CD4-positive, alpha-beta T cell treated with Interferon alpha-2 for 1 hour (primary cell): ENCODE data around the gene PARD3B.

Experiments used
- DNase-seq, 2 donors: peaks; one replicate each; pipeline ENCODE4 v3.0.0-alpha.2; 2020 to 2022

PARD3B gene

DNA sequence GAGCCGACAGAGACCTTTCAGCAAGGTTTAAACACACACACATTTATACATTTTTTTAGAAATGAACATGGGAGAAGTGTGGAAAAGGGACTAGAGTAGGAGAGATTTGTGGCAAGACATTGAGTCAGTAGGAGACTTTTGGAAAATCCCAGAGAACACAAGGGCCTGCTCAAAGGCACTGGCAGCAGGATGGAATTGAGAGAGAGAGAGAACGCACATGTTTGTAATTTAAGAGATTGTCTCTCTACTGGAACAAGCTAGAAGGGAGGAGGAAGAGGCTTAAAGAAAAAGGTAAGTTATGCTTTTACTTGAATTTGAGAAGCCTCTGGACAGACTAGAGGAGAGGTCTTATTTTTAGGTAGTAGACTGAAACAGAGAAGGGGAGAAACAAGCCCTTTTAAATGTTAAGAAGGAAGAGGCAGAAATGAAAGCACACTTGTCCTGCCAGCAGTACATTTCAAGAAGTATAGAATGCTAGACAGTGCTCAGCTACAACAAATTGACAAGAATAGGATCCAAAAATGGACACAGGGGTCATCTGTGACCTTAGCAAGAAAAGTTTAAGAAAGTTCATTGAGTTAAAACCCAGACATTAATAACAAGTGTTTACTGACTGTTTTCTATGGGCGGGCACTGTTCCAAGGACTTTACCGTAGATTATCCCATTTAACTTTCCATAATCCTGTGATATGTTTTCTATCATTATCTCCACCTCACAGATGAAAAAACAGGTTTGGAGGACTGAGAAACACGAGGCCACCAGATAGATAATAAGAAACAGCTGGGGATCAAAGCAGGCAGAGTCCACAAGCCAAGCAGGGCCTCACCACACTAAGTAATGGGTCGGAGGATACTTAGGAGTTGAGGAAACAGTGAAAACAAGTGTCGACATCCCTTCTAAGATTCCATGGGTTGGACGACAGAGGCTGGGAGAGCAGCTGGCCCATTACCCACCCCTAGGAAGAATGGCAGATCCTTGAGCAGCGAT lies 830.5 kb downstream of the PARD3B start:
- DNase-seq = no peak

DNA sequence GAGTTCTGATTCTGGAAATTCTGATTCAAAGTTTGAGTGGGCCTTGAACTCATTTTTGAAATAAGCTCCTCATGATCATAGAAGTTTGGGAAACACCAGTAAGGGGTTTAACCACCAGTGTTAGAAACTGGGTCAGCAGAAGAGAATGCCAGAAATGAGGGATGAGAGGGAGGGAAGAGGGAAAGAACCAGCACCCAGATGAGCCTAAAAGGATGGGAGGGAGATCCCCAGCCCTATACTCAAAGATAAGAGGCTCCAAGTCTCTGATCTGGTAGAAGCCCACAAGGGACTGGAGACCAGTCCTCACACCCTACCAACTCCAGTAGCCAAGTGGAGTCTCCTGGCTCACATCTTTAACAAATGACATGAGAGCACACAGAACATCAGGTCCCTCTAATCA lies 832.0 kb downstream of the PARD3B start:
- no peak for DNase-seq

DNA sequence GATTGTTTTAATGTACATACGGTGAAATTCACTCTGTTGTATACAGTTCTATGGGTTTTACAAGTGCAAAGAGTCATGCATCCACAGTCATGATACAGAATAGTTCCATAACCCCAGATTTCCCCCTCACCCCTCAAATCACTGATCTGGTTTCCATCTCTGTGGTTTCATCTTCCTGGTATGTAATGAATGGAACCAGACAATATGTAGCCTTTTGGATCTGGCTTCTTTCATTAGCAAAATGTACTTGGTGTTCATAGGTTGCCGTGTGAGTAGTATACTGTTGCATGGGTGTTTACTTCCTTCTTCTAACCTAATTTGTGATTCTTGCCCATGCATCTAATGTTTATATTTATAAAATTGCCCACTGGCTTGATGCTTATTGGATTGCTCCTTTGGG lies 838.3 kb downstream of the PARD3B start:
- no peak for DNase-seq

DNA sequence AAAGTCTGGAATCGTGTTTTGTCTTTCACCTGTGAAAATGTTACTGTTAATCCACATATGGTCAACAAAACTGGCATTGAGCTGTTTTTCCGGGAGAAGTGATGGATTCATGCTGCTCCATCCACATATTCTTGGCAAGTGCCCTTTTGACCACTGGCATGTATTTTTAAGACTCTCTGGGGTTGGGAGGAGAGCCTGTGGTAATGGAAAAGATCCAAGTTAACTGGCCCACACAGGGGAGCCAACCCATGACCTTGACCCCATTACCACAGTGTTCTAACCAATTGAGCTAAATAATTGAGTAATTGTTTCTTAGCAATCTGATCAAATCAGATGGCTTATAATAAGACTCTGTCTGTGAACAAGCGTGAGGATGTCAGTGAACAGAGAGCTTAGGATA lies 840.8 kb downstream of the PARD3B start:
- no peak for DNase-seq

DNA sequence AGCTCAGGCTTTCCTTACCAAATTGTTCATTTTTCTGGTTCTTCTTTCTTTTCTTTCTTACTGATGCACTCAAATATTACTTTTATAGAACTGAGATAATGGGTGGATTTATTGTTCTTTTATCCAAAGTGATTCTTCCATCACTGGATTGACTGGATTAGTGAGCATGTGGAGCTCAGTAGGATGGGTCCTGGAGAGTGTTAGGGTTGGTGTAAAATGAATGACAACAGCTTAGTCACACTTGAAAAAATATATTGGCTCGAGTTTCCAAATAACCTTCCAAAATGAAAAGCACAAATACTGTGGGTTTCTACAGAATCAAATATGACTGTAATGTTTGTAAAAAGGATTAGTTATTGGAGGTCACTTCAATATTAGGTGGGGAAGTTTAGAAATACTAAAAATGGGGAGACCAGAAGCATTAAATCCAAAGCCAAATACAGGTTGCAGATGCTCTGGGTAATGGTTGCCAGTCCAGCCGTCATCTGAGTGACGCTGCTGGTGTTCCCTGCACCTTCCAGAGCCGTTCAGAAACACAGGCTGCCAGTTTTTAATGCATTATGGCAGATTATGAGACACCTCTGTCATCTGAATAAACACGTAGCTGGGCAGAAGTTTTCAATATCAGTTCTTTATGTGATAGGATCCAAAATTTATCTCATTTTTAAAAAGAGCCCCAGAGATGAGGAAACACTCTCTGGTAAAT lies 842.2 kb downstream of the PARD3B start:
- no peak for DNase-seq

DNA sequence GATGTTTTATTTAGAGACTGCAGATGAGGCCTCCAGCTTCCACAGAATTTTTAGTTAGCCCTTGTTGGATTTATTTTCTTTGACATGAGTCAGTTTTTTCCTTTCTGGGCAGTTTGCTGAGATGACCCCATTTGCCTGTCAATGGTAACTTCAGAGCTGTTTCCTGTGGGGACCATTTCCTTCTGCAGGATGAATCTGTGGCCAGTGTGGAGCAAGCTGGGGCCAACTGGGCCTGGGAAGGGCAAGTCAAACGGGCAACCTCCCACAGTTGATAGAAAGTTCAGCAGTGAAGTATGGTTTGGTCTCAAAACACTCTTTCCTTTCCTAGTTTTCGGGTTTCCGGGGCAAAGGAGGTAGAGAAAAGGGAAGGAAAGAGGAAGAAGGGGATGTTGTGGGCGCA lies 845.6 kb downstream of the PARD3B start:
- DNase-seq = no peak

DNA sequence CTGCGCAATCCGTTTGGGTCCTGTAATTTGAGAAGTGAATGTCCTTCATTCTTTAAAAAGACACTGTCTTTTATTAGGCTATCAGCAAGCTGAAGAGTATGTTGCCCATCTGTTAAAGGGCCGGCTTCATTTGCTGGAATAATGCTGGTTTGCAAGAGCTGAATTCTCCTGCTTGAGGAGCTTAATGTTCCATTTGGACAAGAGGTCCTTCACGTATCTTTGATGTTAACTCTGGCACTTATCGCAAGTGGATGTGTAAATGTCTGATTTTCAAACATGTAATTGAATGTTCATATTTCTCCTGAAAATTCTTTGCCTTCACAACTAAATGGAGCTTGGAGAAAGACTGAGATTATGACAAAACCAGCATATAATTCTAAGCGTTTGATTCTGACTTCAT lies 856.2 kb downstream of the PARD3B start:
- DNase-seq = no peak

DNA sequence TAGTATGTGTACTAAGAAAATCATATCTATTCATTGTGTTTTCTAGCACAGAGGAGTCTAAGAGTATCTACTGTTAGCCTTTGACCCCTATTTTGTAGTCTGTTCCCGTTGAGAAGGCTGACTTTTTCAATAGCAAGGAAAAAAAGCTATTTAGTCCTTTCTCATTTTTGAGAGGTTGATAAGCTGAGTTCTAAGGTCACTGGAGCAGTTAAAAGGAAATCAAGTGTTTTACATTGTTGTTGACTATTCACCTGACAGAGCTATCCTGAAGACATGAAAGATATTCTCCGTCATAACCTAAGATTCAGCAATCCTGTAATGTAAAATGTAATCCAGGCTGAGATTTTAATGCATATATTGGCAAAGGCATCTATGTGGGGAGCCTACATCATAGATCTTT lies 856.7 kb downstream of the PARD3B start:
- DNase-seq = no peak

DNA sequence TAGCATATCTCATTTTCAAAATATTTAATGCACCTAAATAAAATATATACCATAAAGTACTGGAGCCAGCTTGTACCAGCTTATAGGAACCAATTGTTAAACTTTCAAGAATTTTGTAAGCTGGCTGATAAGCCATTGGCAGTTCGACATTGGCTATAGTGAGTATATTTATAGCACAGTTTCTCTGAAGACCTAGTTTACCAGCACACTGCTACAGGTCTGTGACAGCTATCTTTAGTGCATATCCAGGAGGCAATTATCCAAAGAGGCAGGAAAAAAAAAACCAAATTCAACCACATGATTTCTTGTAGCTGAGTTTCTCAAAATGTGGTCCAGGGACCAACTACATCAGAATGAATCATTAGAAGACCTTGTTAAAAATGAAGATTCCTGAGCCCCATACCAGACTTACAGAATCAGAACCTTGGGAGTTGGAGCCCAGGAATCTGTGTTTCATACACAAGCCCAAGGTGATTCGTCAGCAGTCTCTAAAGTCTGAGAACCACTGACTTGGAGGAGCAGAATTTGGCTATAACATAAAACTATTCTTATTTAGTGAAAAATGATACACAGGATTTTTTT lies 858.1 kb downstream of the PARD3B start:
- DNase-seq = no peak

DNA sequence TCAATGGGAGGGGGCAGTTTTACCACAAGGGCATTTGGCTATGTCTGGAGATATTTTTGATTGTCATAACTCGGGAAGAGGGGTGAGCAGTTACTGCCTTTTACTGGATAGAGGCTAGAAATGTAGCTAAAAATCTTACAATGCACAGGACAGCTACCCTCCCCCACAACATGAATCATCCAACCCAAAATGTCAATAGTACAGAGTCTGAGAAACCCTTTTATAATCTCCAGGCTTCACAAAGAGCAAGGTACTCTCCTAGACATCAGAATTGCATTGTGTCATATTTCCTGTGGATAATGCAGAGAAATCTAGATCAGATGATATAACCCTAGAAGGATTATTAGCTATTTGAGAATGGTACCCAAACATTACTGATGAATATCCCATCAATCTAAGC lies 859.9 kb downstream of the PARD3B start:
- DNase-seq = no peak

DNA sequence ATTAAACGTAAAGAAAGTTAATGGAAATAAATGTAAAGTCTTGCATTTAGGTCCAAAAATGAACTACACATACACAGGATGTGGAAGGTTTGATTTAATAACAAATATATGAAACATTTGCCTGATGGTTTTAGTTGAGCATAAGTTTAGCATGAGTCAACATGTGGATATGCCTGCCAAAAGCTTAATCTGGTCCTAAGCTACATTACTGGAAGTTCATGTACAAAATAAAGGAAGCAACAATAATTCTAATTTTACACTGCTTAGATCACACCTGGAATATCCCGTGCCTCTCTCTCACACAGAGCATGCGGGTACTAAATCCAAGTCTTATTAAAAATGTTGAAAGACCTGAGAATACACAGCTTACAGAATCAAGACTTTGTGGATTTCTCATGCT lies 860.5 kb downstream of the PARD3B start:
- DNase-seq = no peak

DNA sequence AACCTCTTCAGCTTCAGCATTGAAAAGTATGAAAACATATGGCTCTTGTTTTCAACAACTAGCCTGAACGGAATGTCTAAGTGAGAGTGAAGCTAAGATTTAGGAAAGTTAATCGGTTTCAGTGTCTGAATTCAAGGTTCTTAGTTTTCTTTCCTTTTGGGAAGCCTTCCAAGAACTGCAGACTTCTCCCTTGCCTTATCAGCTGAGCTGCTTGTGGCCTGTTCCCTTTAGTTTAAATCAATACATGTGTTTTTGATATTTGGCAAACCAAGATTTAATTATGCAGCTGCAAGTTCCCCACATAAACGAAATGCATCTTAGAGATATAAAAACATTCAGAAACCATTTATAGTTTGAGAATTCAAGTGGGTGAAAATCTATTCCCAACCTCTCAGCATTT lies 862.7 kb downstream of the PARD3B start:
- DNase-seq = no peak

DNA sequence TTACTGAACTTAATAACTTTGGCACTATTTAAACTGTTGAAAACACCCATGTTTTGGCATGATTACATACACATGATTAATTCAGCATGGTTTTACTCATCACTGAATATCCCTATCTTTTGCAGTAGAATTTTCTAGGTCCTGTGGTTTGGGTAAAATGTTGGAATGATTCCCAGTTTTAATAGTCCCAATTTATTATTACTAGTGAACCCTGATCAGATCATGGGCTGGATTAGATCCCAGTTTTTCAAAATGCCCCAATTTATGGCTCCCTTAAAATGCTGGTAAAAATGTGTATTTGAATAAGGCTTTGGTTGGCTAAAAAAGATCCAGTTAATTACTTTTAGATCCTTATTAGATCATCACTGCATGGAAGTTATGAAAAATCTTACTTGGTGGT lies 863.4 kb downstream of the PARD3B start:
- no peak for DNase-seq

DNA sequence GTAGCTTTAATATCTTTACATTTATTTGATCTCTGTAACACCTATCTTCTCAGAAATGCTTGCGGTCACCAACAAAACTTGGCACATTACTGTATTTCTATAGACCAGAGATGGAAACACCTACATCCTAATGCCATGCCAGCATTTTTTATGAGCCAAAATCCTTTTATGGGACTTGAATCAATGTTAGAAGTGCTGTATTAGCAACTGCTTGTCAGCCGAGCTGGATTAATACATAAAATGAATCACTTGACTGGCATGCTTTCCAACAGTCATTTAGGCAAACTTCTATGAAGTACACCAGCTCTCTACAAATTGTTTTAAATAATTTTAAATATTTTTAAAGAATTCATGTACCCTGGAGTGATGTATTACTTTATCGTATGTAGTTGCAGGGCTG lies 864.1 kb downstream of the PARD3B start:
- DNase-seq = no peak

DNA sequence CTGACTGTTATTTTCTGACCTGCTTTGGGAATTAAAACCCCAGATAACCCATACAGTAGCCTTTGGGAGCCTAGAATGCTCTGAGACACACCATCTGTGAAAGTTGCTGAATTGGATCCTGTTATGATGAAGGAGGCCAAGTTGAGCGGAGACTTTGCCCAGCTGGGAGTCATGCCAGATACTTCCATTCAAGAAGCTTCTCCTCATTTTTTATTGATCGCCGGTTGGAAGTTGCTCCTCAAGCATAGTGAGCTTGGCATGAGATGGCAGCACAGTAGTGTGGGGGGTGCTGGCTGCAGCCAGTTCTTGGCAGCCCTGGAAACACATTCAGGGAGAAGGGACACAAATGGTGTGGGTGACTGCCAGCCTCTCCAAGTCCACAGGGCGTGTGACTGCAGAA lies 866.3 kb downstream of the PARD3B start:
- no peak for DNase-seq

DNA sequence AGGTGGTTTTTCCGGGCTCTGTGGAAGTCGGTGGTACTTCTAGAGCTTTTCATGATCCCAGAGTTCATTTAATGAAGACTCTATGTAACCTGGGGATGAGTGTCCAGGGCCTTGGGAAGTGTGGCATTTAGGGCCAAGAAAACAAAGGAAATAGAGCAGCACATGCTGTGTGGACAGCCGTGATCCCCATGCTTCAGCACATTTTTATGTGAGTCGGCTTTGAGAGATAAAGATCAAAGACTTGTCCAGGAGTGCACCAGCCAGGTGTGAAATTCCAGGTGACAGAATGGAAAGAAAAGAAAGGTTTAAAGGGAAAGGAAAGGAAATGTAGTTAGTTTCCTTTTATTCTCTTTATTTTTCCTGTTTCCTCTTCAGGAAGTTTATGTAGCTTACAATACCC lies 879.1 kb downstream of the PARD3B start:
- DNase-seq = no peak

DNA sequence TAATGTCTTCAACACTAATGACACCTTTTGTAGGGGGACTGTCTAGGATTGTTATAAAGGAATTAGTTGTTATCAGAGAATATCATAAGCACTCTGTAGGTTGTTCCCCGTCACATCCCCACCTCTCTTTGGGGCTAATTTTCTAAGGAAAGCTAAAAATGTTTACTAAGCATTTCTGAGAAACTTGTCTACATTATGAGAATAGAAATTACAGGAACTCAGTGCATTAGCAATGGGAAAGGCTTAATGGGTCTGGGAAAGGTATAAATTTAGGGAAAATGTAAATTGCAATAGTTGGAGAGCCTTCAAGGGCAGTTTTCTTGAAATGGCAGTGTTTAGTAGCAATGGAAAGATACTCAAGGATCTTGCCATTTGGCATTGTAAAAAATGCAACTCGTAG lies 879.8 kb downstream of the PARD3B start:
- no peak for DNase-seq

DNA sequence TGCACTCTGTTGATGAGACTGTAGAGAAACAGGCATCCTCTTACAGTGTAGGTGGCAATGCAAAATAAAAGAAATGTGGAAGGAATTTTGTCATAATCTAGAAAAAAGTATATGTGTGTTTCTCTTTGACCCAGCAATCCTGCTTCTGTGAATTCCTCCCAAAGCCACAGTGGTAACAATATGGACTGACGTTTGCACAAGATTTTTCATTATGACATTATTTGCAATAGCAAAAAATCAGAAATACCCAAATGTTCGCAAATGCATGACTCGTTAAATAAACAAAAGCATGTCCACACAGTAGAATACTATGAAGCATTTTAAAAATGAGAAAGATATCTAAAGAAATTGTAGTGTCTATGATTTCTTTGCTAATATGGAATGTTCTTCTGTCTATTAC lies 881.8 kb downstream of the PARD3B start:
- DNase-seq = no peak

DNA sequence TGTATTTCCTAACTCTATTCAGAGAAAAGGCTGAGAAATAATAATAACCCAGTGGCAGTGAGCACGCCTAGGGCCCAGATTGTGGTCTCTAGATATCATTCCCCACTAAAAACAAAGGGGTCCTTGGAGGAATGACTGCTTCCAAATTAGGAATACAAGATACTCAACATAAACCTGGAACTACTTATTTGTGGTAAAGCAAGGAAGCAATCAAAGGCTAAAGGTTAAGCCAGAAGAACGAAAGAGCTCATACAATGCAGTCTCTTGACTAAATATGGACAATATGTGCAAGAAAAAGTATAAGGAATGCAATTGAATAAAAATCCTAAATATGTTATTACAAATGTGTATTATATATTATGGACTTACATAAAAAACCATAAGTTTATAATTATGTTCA lies 883.5 kb downstream of the PARD3B start:
- DNase-seq = no peak

DNA sequence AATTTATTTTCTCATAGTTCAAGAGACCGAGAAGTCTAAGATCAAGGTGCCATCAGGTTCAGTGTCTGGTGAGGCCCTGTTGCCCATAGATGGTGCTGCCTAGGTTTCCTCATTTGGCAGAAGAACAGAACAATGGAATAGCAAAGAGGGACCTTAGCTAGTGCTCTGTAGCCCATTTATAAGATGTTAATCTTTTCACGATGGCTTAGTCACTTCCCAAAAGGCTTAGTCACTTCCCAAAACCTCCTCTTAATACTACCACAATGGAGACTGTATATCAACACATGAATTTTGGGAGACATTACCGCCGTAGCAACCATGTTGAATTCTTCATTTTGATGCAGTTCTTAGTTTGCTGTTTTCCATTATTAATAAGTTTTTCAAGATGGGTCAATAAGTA lies 890.7 kb downstream of the PARD3B start:
- no peak for DNase-seq

DNA sequence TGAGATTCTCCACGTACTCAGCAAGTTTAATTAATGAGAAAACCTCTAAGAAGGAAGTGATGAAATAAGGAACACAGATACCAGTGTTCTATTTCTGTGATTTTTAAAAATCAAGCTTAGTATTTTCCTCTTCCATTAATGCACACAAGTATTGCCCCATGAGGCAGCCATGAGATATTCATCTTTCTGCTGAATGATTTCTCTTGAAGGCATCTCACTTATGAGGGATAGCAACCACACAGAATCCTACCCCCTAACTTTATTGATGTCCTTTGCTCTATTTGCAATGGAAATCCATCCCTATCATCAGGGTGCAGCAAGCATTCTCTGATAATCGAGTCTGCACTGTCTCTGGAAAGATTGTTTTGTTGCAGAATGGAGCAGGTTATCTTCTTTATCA lies 893.0 kb downstream of the PARD3B start:
- no peak for DNase-seq

DNA sequence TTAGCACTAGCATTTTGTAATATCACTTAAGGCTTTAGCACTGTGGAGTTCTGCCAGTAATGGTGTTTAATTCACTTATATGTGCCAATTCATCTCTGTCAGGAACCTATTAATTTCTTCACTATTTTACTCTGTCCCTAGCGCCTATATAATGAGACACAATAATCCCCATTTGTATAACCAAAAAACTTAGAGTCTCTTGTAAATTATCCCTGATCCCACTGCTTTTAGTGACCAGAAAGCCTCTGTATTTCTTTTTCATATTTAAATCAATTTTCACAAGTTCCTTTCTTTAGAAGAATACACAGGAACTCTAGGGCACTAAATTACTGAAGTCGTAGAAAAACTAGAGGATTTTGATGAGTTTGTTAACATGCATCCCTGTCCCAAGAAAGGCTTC lies 894.3 kb downstream of the PARD3B start:
- no peak for DNase-seq

DNA sequence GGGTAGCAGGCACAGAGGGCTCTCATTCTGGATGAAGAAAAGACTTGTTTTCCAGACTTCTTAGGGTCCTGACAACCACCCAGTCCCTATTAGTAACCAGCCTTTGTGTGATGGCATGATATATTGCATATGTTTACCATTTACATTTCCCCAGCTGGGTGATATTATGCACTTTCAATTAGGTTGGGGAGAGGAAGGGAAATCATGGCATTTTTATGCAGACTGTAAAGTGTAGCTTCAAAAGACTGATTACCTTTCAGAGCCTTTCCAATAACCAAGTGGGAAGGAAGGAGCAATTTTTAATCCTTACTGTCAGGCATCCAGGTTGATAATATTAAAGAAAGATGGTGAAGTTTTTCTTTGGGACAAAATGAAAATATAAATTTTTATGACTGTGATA lies 896.2 kb downstream of the PARD3B start:
- no peak for DNase-seq

DNA sequence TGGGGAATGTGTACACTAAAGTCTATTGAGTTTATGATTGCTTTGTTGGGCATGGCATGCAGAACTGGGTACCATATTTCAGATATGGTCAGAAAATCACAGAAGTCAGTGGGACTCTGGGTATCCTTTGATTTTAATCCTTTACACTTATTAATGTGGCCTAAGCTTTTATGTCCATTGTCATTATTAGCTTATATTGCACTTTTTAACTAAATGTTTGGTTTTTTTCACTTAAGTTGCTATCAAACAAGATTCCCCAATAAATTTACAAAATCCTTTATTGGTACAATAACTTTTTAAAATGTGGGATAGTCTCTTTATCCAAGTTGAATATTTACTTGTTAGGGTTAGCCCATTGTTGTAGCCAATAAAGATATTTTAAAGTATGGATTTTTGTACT lies 902.9 kb downstream of the PARD3B start:
- DNase-seq = no peak
